ENCODE results near the gene PRR35. TPM values are rescaled to one million over a fixed set of nuclear protein-coding genes. Genes with fewer than 3 reads are reported as not detected.

PRR35 gene
- total and polyA plus RNA-seq, 8 donors = 0.09 to 1.0 (median 0.66) TPM

GRCh38 chr16:561413-561794 lies 1.2 kb downstream of the PRR35 start:
- Histone ChIP-seq H3K27ac (no peak overlapping the region), H3K4me3 (peak overlapping the region in 3 of 4 donors; percentile 12 to 48 (median 39)), H3K27me3 (no peaks in the 10 kb centered on the region), H3K9me3 (no peaks in the 10 kb centered on the region), H3K4me1 (no peaks in the 10 kb centered on the region), H3K36me3 (no peaks in the 10 kb centered on the region)
- no peak for TF ChIP-seq CTCF (IDR thresholded peaks at IDR 0.05)
- no peak for DNase-seq
- no peak for FAIRE-seq
- intact Hi-C loops (cut with DNase I) = no loop called here
- peak; percentile 20 to 55 (median 36) for ATAC-seq
- 20 to 24% methylated on average over 12 to 15 of the region's 15 CpGs for WGBS, 2 donors

DNA sequence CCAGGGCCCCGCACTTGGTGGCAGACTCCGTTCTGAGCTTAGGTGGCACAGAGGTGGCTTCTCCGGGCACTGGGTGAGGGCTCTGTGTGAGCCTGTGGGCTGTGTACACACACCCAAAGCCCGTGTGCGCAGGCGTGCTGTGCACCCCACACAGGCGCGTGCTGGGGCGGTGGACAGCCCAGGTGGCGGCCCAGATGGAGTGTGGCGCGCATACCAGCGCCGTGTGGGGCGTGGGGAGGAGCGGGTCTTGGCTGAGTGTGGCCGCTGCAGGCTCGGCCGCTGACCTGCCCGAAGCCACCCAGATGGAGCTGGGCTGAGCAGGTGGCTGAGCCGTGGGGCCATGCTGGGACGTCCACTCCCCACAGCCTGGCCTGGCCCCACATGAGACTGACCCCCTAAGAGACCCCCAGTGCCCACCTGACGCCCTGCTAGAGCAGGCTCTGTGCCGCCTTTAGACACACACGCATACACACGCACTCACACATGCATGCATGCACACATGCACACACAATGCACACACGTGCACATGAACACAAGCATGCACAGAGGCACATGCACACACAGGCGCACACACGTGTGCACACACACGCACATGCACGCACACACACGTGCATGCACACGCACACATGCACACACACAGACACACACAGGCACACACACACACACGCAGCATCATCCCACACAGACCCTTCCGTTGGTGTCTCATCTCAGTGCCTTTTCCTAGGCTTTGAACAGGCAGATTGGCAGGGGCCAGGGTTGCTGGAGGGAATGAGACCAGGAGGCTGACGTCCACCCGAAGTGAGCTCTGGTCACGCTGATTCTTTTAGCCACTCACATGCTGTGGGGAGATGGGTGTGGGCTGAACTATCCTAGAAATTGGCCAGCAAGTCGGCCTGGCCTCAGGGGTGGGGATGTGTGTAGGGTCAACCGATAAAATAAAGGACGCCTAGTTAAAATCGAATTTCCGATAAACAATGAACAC lies 2.1 kb downstream of the PRR35 start:
- no peak for DNase-seq
- no peaks in the 10 kb centered on the region for H3K9me3 ChIP-seq
- no peaks in the 10 kb centered on the region for H3K36me3 ChIP-seq
- H3K27me3 ChIP-seq = no peaks in the 10 kb centered on the region
- no peaks in the 10 kb centered on the region for H3K4me1 ChIP-seq
- FAIRE-seq = no peak
- H3K4me3 ChIP-seq = no peak overlapping the region
- ATAC-seq = no peak
- intact Hi-C loops (cut with DNase I) = no loop called here
- no peak for TF ChIP-seq CTCF (IDR thresholded peaks at IDR 0.05)
- WGBS, 2 donors = 84 to 85% methylated on average over 43 of the region's 43 CpGs
- no peak overlapping the region for H3K27ac ChIP-seq

- Histone ChIP-seq H3K4me3 (no peak overlapping the region), H3K27me3 (no peaks in the 10 kb centered on the region), H3K27ac (no peak overlapping the region), H3K36me3 (no peaks in the 10 kb centered on the region), H3K4me1 (no peaks in the 10 kb centered on the region), H3K9me3 (no peaks in the 10 kb centered on the region)
- WGBS, 2 donors = 88% methylated on average over 30 of the region's 30 CpGs
- intact Hi-C loops (cut with DNase I) = no loop called here
- ATAC-seq (no peak), DNase-seq (no peak), FAIRE-seq (no peak)
- TF ChIP-seq CTCF (IDR thresholded peaks at IDR 0.05) = no peak
Measured at GRCh38 chr16:563072-563644, 3.0 kb downstream of the PRR35 start.

DNA sequence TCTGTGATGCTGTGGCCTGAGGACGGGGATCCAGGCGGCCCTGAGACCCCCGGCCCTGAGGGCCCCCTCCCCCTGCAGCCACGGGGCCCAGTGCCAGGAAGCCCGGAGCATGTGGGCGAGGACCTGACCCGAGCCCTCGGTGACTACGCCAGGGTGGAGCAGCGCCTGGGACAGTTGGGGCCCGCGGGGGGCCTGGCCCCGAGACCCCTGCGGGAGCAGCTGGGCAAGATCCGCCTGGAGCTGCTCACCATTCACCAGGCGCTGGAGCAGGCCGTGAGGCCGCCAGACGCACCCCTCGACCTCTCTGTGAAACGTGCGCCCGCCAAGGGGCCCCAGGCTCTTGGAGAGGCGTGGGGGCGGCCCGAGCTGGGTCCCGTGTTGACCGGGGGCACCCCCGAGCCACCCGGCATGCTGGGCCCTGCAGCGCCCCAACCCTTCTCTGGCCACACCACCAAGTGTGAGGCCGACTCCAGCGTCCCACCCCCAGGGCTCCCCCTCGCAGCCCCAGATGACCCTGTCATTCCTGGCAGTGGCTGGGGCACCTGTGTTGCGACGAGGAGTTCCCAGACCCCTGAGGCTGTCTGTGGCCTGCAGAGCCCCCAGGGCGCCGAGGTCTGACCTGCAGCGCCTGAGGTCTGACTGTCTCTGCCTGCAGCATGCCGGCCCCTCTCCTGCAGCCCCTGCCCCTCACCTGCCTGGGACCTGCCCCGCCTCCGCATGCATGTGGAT lies 4.7 kb downstream of the PRR35 start:
- Histone ChIP-seq H3K27ac (no peak overlapping the region), H3K4me1 (peaks cover 0 to 5% (median 3%) of the 10 kb centered on the region in 3 donors), H3K9me3 (no peaks in the 10 kb centered on the region), H3K4me3 (no peak overlapping the region), H3K36me3 (no peaks in the 10 kb centered on the region), H3K27me3 (no peaks in the 10 kb centered on the region)
- FAIRE-seq (no peak), DNase-seq (no peak), ATAC-seq (no peak)
- WGBS, 2 donors = 79 to 83% methylated on average over 39 to 42 of the region's 42 CpGs
- intact Hi-C loops (cut with DNase I) = no loop called here
- no peak for TF ChIP-seq CTCF (IDR thresholded peaks at IDR 0.05)
